Measurements from ENCODE around the gene KRT6A. TPM values are rescaled to one million over a fixed set of nuclear protein-coding genes. Genes with fewer than 3 reads are reported as not detected.

KRT6A gene
- total and polyA plus RNA-seq, 2 of the 8 experiments (the other 6 are each of a cell fraction or from before 2014, with no cell fraction given): 0.11 TPM; not detected in 1

GRCh38 chr12:52446367-52447045 lies 46.6 kb downstream of the KRT6A start:
- Histone ChIP-seq H3K4me1 (replicated peaks in 1 of 4; ENCODE audit: control insufficient read depth in 3 of 4, insufficient read depth in 4 of 4, low read length in 3 of 4) (peaks cover 0 to 4% (median 2%) of the 10 kb centered on the region in 4 experiments; a peak in 3 of 7 replicates), H3K36me3 (ENCODE audit: control insufficient read depth in 2 of 4, insufficient read depth in 4 of 4, low read length in 3 of 4) (no peaks in the 10 kb centered on the region), H2BK20ac (ENCODE audit: low read length) (no peak overlapping the region), H3K56ac (replicated peaks; ENCODE audit: insufficient read length, low read depth, low read length) (no peak overlapping the region), H3K23ac (ENCODE audit: insufficient read length) (no peak overlapping the region), H3K79me1 (ENCODE audit: low read depth, low read length) (no peaks in the 10 kb centered on the region), H3K14ac (ENCODE audit: insufficient read length) (no peak overlapping the region), H3K9ac (replicated peaks in 1 of 4; ENCODE audit: extremely low read depth in 1 of 4, low read depth in 3 of 4, low read length in 3 of 4) (no peak overlapping the region), H3K9me3 (ENCODE audit: insufficient read depth in 2 of 2, low read depth in 1 of 2, low read length in 1 of 2) (peaks cover 5 to 6% of the 10 kb centered on the region in 2 experiments; a peak in 3 of 4 replicates), H3K18ac (ENCODE audit: extremely low read depth, low read length) (no peak overlapping the region), H4K91ac (replicated peaks; ENCODE audit: insufficient read length, low read length) (no peak overlapping the region), H2AK5ac (ENCODE audit: low read depth, low read length) (no peak overlapping the region), H2BK12ac (ENCODE audit: low read depth, low read length) (no peak overlapping the region), H3K4ac (replicated peaks; ENCODE audit: insufficient read length, low read depth, low read length) (no peak overlapping the region), H3K79me2 (ENCODE audit: control insufficient read depth in 1 of 2, insufficient read depth in 2 of 2, low read length in 2 of 2) (no peaks in the 10 kb centered on the region), H2BK120ac (replicated peaks; ENCODE audit: low read depth, low read length) (no peak overlapping the region), H2BK5ac (ENCODE audit: low read depth, low read length) (no peak overlapping the region), H4K20me1 (replicated peaks in 1 of 2; ENCODE audit: control insufficient read depth in 1 of 2, insufficient read depth in 2 of 2, low read length in 2 of 2) (no peaks in the 10 kb centered on the region), H3K4me2 (ENCODE audit: insufficient read depth in 1 of 2, low read depth in 2 of 2, low read length in 2 of 2) (no peak overlapping the region), H4K8ac (ENCODE audit: extremely low read depth, insufficient read depth, low read length) (no peak overlapping the region), H3K27ac (ENCODE audit: low read depth, low read length) (no peak overlapping the region), H3K27me3 (replicated peaks in 1 of 4; ENCODE audit: control insufficient read depth in 3 of 4, extremely low read depth in 1 of 4, insufficient read depth in 3 of 4, low read length in 3 of 4) (no peaks in the 10 kb centered on the region), H3K4me3 (ENCODE audit: extremely low read depth in 1 of 4, insufficient read depth in 2 of 4, low read depth in 3 of 4, low read length in 4 of 4) (no peak overlapping the region), H2AFZ (ENCODE audit: low read length) (no peak overlapping the region), H4K5ac (ENCODE audit: insufficient read length, low read depth, low read length) (no peak overlapping the region), H2BK15ac (ENCODE audit: low read length) (no peak overlapping the region), H3K23me2 (ENCODE audit: low read depth, low read length) (no peaks in the 10 kb centered on the region)
- 91% methylated on average over 6 of the region's 6 CpGs; no CpG with 5 or more reads in 1 of the 2 experiments for WGBS, 2 experiments (ENCODE audit: extremely low coverage in 1 of 2, insufficient coverage in 1 of 2, insufficient read length in 1 of 2, insufficient replicate concordance in 2 of 2, low coverage in 1 of 2, low lambda C conversion rate in 2 of 2, missing lambda C conversion rate in 1 of 2)
- DNase-seq (ENCODE audit: low read depth in 1 of 2, low spot score in 2 of 2): no peak
- CTCF ChIA-PET (ENCODE audit: partially characterized antibody): interaction anchor here (0.8 to 1.1 kb wide), 3 partner anchors 15 to 534 kb away, joined by 3 to 4 read pairs (median 4); no protein-coding TSS in a partner anchor
- TF ChIP-seq RFX5 (IDR thresholded peaks at IDR 0.05; ENCODE audit: borderline replicate concordance, low read depth, low read length) (no peak), CEBPB (IDR thresholded peaks at IDR 0.05; ENCODE audit: low read depth, low read length) (no peak), POLR2AphosphoS5 (IDR thresholded peaks at IDR 0.05; ENCODE audit: low read depth, low read length) (no peak), TAF1 (IDR thresholded peaks at IDR 0.05; ENCODE audit: low read depth, low read length) (no peak), EP300 (IDR thresholded peaks at IDR 0.05; ENCODE audit: borderline replicate concordance in 1 of 2, low read depth in 2 of 2, low read length in 2 of 2) (no peak), EZH2 (IDR thresholded peaks at IDR 0.05; ENCODE audit: low read depth, low read length, severe bottlenecking) (no peak)
- no peak for FAIRE-seq
- POLR2A ChIA-PET (ENCODE audit: partially characterized antibody): no interaction called here
